ENCODE results near the gene PCBP3.
"Not testable (repeated sequence)": the region's sequence is repeated elsewhere in the genome, so short reads cannot be mapped to it uniquely, and the experiment has no call there.

Gene PCBP3

GRCh38 chr21:45959182-45959581, 315.7 kb downstream of the PCBP3 start:
- no peak for TF ChIP-seq CTCF (conservative IDR thresholded peaks at IDR 0.05)
- no peak overlapping the region for H3K27ac ChIP-seq

GRCh38 chr21:45959779-45960390, 316.4 kb downstream of the PCBP3 start:
- H3K27ac ChIP-seq, result no peak overlapping the region
- TF ChIP-seq CTCF (conservative IDR thresholded peaks at IDR 0.05), result no peak

- not testable (repeated sequence) for H3K27ac ChIP-seq
Measured at GRCh38 chr21:45961408-45961807, 317.9 kb downstream of the PCBP3 start.

- no peak for TF ChIP-seq CTCF (conservative IDR thresholded peaks at IDR 0.05)
- no peak overlapping the region for H3K27ac ChIP-seq
Measured at GRCh38 chr21:45962531-45963231, 319.2 kb downstream of the PCBP3 start.

- no peak for TF ChIP-seq CTCF (conservative IDR thresholded peaks at IDR 0.05)
- no peak overlapping the region for H3K27ac ChIP-seq
Measured at GRCh38 chr21:45963232-45963570, 319.7 kb downstream of the PCBP3 start.

GRCh38 chr21:45964649-45965048, 321.1 kb downstream of the PCBP3 start:
- H3K27ac ChIP-seq, result no peak overlapping the region
- no peak for TF ChIP-seq CTCF (conservative IDR thresholded peaks at IDR 0.05)

- no peak overlapping the region for H3K27ac ChIP-seq
- no peak for TF ChIP-seq CTCF (conservative IDR thresholded peaks at IDR 0.05)
Measured at GRCh38 chr21:45965084-45965809, 321.7 kb downstream of the PCBP3 start.
